8988T (cell line): Measurements from ENCODE around the gene GTF3C1.
"Not testable (repeated sequence)": the region's sequence is repeated elsewhere in the genome, so short reads cannot be mapped to it uniquely, and the experiment has no call there.

Experiments used
- DNase-seq: peaks from one replicate; pipeline ENCODE4 v3.0.0; 2011

GTF3C1 gene

DNA sequence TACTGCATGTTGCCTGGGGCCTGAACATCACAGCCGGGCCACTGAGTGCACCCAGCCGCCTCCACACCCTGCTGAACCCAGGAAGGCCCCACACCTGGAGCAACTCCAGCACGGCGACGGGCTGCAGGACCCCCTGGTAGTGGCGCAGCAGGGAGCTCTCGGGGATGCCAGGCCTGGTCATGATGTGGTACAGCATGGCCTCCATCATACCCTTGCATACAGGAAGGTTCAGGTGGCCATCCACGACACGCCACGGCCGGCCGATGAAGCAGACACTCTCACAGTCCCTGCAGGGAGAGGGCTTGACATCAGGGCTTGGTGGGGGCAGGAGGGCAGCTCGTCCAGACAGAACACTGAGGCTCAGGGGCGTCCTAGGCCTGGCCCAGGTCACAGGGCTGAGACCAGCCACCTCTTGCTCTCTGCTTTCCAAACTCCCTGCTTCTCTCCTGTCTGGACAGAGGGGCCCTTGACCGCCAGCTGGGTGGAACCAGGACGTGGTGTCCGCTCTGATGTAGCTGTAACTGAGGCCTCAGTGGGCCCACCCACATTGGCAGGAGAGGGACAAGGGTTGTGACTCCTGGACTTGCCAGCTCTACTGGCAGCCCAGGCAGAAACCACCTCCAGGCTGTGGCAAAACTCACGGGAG lies 87.4 kb downstream of the GTF3C1 start:
- no peak for DNase-seq

DNA sequence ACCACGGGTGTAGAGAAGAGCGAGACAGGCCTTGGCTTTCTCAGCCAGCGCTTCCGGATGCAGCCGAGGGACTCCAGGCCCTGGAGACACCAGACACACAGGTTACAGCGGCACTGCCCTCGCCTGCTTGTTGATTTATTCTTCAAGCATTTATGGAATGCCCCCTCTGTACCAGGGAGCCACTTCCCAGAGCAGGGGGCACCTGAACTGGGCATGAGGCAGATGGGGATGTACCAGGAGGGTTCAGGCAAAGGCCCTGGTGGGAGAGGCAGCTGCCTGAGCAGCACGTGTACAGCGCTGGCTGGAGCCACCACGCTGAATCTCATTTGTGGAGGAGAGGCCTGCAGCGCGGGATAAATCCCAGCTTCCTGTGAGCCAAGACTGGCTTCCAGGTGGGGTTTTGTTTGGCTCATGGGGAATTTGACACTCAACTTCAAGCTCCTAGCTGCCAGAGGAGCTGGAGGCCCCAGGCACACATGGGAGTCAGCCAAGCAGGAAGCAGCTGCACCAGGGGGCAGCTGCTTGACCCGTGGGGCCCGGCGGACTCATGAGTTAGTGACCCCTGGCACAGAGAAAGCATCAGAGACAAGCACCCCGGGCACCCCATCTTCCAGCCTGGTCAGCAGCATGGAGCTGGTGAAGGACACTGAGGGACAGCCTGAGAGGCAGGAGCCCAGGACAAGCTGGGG lies 88.1 kb downstream of the GTF3C1 start:
- peak; percentile 63 for DNase-seq

DNA sequence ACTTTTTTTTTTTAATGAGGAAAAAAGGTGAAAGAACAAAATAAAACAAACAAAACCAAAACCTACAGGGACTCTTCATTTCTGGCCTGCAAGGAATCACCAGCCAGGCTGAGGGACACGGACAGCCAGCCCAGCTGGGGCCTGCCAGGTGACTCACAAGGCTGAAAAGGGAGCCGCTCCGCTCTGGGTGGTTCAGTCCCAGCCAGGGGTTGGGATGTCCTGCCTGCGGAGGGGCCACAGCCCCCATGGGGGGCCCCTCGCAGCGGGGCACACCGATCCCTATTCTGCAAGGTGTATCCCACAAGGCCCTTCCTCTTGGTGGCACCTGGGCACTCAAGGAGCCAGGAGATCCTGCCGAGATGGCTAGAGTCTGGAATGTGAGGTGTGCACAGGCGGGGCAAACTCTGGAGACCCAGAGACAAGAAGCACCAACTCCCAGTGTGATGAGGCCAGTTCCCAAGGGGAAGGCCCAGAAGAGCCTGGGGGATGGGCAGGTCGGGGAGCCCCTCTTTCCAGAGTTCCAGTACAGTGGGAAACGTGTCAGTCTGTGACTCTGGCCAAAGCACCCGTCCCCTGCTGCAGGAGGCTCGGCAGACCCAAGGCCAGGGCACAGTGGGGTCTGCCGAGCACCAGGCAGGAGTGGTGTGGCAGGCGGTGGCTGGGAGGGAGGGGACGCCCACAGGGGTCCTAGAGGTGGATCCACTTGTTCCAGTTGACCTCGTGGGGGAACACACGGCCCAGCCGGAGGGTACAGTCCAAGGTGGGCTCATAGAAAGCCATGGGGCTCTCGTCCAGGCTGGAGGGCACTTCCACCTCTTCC lies 88.8 kb downstream of the GTF3C1 start:
- DNase-seq, result no peak

DNA sequence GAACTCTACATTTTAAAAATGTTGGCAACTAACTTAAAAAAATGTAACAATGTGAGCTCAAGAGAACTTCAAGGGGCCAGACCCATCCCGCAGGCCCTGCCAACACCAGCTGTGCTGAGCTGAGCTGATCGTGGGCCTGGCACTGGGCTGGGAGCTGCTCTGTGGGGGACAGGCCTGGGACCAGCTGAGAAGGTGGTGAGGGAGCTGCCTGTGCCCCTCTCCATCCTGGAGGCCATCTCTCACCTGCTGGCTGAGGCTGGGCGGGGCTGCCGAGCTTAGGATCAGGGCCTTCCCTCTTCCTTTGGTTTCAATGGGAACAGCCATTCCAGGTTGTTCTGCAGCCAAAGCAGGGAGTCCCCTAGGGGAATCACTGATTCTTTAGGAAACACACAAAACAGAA lies 89.5 kb downstream of the GTF3C1 start:
- no peak for DNase-seq

DNA sequence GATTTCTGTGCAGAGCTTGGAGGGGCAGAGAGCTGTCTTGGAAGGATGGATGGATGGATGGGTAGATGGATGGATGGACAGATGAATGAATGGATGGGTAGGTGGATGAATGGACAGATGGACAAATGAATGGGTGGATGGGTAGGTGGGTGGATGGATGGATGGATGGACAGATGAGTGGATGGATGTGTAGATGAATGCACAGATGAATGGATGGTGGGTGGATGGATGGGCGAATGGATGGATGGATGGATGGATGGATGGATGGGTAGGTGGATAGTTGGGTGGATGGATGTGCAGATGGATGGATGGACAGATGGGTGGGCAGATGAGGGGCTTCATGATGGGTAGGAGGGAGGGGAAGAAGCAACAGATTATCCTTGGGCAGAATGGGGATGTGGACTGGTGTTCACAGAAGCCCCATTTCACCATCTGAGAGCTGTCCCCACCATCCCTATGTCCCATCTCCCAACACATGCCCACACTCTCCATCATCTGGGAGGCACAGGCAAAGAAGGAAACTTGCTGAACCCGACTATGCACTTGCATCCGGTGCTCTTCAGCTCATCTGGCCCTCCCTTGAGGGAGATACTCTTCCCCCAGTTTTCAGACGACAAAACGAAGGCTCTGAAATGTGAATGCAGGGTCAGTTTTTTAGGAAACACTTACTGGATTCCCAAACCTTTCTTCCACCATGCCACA lies 90.6 kb downstream of the GTF3C1 start:
- DNase-seq, result no peak

DNA sequence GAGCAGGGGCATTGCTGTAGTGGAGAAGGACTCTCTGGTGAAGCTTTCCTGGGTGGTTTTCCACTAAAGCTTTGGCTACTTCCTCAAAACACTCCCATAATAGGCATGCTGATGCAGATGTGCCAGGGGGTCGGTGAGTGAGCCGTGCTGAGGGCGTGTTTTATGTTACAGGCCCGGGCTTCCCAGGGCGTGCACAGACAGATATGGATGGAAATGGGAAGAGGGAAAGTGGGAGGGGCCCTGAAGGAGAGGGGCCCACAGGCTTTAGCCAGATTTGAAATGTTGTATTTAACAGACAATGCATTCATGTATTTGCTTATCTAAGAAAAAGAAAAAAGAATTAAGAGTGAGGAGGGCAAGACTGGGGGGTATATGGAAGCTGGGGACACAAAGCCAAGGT lies 91.5 kb downstream of the GTF3C1 start:
- DNase-seq, result no peak

DNA sequence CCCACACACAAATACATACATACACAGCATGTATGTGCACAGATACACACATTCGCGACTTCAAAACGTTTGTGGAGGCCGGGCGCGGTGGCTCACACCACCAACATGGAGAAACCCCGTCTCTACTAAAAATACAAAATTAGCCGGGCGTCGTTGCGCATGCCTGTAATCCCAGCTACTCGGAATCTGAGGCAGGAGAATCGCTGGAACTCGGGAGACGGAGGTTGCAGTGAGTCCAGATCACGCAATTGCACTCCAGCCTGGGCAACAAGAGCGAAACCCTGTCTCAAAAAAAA lies 92.2 kb downstream of the GTF3C1 start:
- not testable (repeated sequence) for DNase-seq

DNA sequence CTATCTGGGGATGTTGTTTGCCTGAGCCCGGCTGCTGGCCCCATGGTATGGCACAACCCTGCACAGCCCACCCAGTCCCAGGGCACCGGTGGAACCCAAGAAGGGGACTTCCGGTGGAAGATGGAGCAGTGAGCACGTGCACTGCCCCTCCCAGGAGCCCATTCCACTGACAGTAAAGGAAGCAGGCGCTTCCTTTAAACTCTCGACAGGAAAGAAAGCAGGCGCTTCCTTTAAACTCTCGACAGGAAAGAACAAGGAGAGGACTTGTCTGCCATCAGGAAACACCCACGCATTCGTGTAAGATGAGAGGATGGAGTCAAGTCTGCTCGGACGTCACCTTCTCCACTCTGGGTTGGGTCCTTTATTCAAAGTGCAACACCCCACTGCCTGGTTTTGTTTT lies 94.0 kb downstream of the GTF3C1 start:
- DNase-seq, result no peak

DNA sequence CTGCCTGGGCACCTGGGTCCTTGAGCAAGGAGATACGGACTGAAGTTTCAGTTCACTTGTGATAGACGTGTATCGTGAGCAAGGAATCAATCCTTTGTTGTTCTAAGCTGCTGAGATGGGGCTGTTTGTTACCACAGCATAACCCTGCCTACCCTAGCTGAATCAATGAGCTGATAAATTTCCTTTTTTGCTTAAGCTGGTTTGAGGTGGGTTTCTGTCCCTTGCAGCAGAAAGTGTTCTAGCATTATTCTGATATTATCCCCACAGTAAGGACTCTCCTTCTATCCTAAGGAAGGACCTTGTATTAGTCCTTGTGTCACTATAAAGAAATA lies 96.3 kb downstream of the GTF3C1 start:
- no peak for DNase-seq

DNA sequence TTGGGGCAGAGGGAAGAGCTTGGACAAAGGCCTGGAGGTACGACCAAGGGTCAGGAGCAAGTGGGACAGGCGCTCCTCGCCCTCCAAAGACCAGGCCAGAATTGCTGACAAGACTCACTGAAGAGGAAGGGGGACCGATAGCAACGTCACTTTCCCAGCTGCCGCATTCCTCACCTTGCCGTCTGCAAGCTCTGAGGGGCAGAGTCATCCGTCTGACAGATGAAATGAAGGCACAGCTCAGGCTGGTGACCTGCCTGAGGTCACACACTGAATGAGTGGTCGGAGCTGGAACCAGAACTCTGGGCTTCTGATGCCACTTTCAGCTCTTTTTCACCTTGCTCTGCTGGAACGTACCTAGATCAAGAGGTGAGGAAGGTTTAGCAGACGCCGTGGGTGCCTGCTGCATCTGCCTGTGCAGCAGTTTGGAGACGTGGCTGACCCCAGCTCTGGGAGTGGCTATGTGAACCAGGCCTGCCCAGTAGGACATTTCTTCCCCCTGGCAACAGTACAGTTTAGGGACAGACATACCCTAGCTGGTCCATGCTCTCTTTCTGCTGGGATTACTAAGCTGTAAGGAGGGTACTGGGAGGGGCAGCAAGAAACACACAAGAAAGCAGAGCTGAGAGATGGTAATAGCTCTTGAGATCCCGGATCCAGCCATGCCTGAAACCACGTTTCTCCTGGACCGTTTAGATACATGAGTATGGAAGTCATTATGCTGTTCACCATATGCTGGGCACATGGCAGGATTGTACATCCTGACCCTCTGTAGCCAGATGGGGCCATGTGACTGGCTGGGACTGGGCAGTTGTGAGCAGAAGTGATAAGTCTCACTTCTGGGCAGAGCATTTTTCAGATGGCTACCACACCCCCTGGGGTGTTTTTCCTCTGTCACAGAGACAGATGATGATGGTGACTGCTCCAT lies 96.9 kb downstream of the GTF3C1 start:
- no peak for DNase-seq

DNA sequence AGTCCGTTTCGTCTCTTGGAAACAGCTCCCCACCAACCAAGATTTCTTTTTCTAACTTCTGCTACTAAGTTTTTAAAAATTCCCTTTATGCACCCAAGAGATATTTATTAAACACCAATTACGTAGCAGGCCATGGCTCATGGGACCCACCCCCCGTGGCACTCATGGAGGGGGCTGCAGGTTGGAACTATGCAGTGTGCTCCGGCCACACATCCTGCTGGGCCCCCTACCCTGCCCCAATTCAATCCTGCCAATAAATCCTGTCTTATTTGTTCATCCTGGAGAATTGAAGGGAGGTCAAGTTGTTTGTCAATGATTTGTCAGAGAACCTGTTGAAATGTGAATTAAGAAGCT lies 99.5 kb downstream of the GTF3C1 start:
- no peak for DNase-seq

DNA sequence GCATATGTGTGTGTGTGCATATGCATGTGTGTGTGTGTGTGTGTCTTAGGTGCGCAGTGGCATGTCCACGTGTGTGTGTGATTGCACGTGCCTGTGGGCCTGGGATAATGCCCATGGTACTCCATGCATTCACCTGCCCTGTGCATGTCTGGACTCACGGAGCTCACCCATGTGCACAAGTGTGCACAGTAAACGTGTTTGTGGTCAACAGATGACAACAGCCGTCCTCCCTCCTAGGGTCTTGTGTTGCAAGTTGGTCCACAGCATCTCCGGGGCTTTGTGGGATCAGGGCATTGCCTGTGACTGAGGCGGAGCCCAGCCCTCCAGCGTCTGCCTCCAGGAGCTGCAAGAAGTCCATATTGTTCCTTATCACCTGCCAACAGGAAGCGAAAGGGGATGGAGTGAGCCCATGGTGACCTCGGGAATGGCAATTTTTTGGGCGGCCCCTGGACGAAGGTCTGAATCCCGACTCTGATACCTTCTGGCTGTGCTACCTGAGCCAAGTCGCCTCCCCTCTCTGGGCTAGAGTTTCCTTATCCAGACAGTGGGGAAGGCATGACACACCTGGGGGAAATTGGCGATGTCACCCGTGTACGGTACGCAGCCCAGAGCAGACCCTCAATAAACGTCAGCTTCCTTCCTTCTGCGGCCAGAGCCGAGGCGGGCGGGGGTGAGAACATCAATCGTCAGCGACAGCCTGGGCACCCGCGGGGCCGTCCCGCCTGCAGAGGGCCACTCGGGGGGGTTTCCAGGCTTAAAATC lies 100.1 kb downstream of the GTF3C1 start:
- no peak for DNase-seq

DNA sequence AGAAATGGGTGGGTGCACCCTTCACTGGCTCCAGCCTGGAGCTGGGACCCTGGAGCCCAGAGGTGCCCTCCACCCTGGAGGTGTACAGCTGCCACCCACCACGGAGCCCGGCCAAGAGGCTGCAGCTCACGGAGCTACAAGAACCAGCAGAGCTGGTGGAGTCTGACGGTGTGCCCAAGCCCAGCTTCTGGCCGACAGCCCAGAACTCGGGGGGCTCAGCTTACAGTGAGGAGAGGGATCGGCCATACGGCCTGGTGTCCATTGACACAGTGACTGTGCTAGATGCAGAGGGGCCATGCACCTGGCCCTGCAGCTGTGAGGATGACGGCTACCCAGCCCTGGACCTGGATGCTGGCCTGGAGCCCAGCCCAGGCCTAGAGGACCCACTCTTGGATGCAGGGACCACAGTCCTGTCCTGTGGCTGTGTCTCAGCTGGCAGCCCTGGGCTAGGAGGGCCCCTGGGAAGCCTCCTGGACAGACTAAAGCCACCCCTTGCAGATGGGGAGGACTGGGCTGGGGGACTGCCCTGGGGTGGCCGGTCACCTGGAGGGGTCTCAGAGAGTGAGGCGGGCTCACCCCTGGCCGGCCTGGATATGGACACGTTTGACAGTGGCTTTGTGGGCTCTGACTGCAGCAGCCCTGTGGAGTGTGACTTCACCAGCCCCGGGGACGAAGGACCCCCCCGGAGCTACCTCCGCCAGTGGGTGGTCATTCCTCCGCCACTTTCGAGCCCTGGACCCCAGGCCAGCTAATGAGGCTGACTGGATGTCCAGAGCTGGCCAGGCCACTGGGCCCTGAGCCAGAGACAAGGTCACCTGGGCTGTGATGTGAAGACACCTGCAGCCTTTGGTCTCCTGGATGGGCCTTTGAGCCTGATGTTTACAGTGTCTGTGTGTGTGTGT lies 100.9 kb downstream of the GTF3C1 start:
- DNase-seq, result no peak

DNA sequence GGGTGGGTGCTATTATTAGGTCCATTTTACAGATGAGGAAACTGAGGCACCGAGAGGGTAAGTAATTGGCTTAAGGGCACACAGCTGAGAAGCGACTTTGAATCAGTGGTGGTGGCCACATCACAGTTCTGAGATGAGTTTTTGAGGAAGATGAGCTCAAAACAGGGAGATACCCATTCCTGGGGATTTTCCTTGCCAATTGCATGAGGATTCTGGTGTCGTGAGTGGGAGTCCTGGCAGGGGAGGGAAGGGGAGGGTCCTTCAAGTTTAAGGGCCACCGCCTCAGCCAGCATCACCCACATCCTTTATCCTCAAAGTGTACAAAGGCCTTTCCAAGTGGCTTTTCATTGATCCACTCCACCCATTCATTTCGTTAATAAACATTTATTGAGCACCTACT lies 102.4 kb downstream of the GTF3C1 start:
- DNase-seq, result no peak

DNA sequence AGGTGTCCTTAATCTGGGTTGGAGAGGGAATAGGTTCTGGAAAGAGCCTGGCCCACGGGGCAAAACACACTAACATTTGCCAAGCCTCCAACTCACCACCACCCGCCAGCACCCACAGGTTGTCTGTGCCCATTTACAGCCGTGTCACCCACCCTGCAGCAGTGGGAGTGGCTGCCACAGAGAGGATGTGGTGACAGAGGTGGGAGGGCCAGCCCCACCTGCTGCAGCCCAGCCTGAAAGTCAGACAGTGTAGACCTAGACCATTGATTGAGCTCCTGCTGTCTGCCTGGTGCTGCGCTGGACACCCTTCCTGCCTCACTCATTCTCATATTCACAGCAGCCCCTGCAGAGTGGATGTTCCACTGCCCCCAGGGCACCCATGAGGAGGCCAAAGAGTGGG lies 103.0 kb downstream of the GTF3C1 start:
- DNase-seq, result no peak

DNA sequence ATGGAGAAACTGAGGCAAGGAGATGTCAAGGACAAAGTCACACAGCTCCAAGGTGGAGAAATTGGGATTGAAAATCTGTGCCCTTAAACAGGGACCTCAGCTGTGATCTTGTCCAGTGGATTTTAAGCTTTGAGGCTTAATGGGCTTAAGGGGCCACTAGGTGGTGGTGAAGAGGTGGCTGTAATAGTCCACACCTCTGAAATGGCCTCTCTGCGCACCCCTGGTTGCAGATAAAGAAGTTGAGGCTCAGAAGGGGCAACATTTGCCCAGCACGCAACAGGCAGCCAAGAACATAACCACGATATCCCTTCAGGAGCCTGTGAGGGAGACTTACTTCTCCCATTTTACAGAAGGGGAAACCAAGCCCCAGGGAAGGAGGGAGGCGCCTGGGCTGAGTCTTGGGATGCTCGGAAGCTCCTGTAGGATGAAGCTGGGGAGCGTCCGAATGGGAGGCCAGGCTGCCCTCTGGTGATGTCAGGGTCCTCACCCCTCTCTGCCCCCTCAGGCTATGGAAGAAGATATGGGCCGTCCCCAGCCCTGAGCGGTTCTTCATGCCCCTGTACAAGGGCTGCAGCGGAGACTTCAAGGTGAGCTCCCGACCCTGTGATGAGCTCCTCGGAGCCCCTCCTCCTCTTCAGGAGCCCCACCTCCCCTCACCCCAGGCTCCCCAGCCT lies 104.1 kb downstream of the GTF3C1 start:
- DNase-seq, result no peak

DNA sequence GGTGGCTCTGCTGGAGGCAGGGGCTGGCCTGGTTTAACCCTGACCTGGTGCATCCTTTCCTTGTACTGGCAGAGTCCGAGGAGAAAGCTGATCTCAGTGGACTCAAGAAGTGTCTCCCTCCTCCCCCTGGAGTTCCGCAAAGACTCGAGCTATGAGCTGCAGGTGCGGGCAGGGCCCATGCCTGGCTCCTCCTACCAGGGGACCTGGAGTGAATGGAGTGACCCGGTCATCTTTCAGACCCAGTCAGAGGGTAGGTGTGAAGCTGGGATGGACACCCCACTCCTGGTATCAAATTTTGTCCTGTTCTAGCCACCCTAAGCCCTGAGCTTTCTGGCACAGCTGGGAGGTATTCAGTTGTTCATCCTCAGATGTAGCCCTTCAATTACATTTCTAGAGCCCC lies 105.2 kb downstream of the GTF3C1 start:
- DNase-seq, result no peak

DNA sequence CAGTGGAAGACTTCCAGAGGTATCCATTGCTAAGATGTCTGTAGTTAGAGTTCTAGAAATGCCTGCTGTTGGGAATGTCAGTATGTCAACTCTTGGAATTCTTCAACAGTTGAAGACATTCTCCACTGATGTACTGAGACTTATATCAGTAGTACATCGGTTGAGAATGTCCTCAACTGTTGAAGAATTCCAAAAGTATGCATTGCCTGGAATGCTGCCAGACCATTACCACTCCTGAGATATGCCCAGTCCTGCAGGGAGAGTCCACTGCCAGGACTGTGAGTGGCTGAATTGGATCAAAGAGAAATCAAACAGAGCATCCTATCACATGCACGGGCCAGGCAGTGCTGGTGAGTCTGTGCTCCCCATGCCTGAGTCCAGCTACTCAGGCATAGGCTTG lies 105.7 kb downstream of the GTF3C1 start:
- no peak for DNase-seq

DNA sequence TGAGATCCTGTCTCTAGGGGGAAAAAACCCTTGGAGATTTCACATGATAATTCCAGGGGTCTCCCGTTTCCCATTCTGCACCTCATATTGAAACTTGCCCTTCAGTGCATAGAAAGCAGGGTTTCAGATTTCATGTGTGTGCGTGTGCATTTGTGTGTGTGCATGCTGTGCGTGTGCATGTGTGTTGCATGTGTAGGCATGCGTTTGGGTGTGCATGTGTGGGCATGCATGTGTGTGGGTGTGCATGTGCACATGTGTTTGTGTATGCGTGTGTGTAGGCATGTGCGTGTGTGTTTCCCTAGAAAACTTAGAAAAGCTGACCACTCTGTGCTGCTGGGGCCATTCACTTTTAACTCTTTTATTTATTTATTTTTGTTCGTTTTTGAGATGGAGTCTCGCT lies 107.7 kb downstream of the GTF3C1 start:
- DNase-seq, result no peak

DNA sequence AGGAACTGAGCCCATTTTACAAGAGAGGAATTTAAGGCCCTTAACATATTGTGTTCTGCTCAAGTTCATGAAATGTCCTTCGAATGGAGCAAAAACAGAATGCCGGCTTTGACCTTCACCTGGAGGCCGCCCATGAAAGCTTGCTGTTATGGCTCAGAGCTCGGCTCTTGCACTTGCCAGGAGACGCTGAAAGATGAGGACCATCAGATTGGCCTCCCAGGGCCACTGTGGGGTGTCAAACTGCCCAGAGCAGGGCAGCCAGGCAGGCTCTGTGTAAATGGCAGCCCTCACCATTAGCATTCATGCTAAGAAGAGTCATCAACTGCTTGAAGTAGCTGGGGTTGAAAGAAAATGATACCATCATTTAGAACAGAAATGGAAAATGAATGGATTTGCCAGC lies 108.4 kb downstream of the GTF3C1 start:
- DNase-seq, result no peak
